ENCODE results near the gene SERINC2. TPM values are rescaled to one million over a fixed set of nuclear protein-coding genes. Genes with fewer than 3 reads are reported as not detected.

The SERINC2 gene
- total RNA-seq, 2 donors from 2014 or later, result 274 to 381 TPM

GRCh38 chr1:31407029-31407626 is 5.9 kb upstream of the SERINC2 start:
- ATAC-seq, result no peak
- DNase-seq, result no peak
- intact Hi-C loops (cut with DNase I, micrococcal nuclease), result no loop called here

- intact Hi-C loops (cut with DNase I, micrococcal nuclease), result no loop called here
- DNase-seq (no peak), ATAC-seq (no peak)
These were observed 4.2 kb upstream of the SERINC2 start for GRCh38 chr1:31408788-31409318.

GRCh38 chr1:31409946-31410858 is 2.8 kb upstream of the SERINC2 start:
- intact Hi-C loops (cut with DNase I, micrococcal nuclease), result no loop called here

GRCh38 chr1:31410871-31411270 is 2.1 kb upstream of the SERINC2 start:
- ATAC-seq (no peak), DNase-seq (no peak)
- intact Hi-C loops (cut with DNase I, micrococcal nuclease), result no loop called here

More at GRCh38 chr1:31409946-31410858, 2.8 kb upstream of the SERINC2 start:
- ATAC-seq, result no peak
- no peak for DNase-seq

- ATAC-seq, result no peak
- intact Hi-C loops (cut with DNase I, micrococcal nuclease), result no loop called here
- no peak for DNase-seq
These were observed 808 bp upstream of the SERINC2 start for GRCh38 chr1:31412205-31412604.

- intact Hi-C loops (cut with DNase I, micrococcal nuclease), result no loop called here
- DNase-seq (peak; percentile 88 to 94), ATAC-seq (peak; percentile 82)
These were observed 490 bp downstream of the SERINC2 start for GRCh38 chr1:31413405-31414001.

GRCh38 chr1:31414980-31415370 is 2.0 kb downstream of the SERINC2 start:
- DNase-seq (no peak), ATAC-seq (no peak)
- intact Hi-C loops (cut with DNase I, micrococcal nuclease), result no loop called here

GRCh38 chr1:31415658-31416057 is 2.6 kb downstream of the SERINC2 start:
- no peak for ATAC-seq
- intact Hi-C loops (cut with DNase I, micrococcal nuclease), result no loop called here
- DNase-seq, result no peak

- intact Hi-C loops (cut with DNase I, micrococcal nuclease), result no loop called here
- ATAC-seq (peak; percentile 42), DNase-seq (peak; percentile 41 to 54)
These were observed 3.2 kb downstream of the SERINC2 start for GRCh38 chr1:31416101-31416736.

GRCh38 chr1:31417148-31417547 is 4.1 kb downstream of the SERINC2 start:
- intact Hi-C loops (cut with DNase I, micrococcal nuclease), result no loop called here
- no peak for ATAC-seq
- DNase-seq, result no peak

GRCh38 chr1:31418626-31419323 is 5.8 kb downstream of the SERINC2 start:
- intact Hi-C loops (cut with DNase I, micrococcal nuclease), result no loop called here
- ATAC-seq, result no peak

GRCh38 chr1:31420716-31421115 is 7.7 kb downstream of the SERINC2 start:
- DNase-seq (no peak), ATAC-seq (no peak)

More at GRCh38 chr1:31418626-31419323, 5.8 kb downstream of the SERINC2 start:
- no peak for DNase-seq

GRCh38 chr1:31421371-31422040 is 8.5 kb downstream of the SERINC2 start:
- DNase-seq (no peak), ATAC-seq (no peak)
- intact Hi-C loops (cut with DNase I, micrococcal nuclease), result no loop called here

More at GRCh38 chr1:31420716-31421115, 7.7 kb downstream of the SERINC2 start:
- intact Hi-C loops (cut with DNase I, micrococcal nuclease), result no loop called here

- intact Hi-C loops (cut with DNase I, micrococcal nuclease), result no loop called here
- peak; percentile 83 for ATAC-seq
- peak; percentile 75 to 80 for DNase-seq
These were observed 9.7 kb downstream of the SERINC2 start for GRCh38 chr1:31422505-31423319.

GRCh38 chr1:31423418-31423947 is 10.5 kb downstream of the SERINC2 start:
- no peak for ATAC-seq
- DNase-seq, result peak in 1 of 2 donors; percentile 35
- intact Hi-C loops (cut with DNase I, micrococcal nuclease), result no loop called here

- intact Hi-C loops (cut with DNase I, micrococcal nuclease), result no loop called here
- no peak for ATAC-seq
- no peak for DNase-seq
These were observed 11.6 kb downstream of the SERINC2 start for GRCh38 chr1:31424568-31424967.
